ENCODE results near the gene SCUBE2. TPM values are rescaled to one million over a fixed set of nuclear protein-coding genes. Genes with fewer than 3 reads are reported as not detected.

Gene SCUBE2
- total RNA-seq, 2 donors from 2014 or later: 6.6 to 40.0 TPM

GRCh38 chr11:9075556-9075955 is 15.8 kb downstream of the SCUBE2 start:
- H3K9me3 ChIP-seq: no peaks in the 10 kb centered on the region
- peaks cover 4% of the 10 kb centered on the region for H3K4me1 ChIP-seq
- intact Hi-C loops (cut with DNase I): no loop called here
- ATAC-seq (no peak), DNase-seq (no peak)
- H3K27ac ChIP-seq: no peak overlapping the region
- no peaks in the 10 kb centered on the region for H3K36me3 ChIP-seq (replicated peaks in 1 of 2; ENCODE audit: insufficient read depth in 1 of 2, low read depth in 2 of 2)
- TF ChIP-seq POLR2A (IDR thresholded peaks at IDR 0.05): no peak
- TF ChIP-seq CTCF (IDR thresholded peaks at IDR 0.05): no peak
- H3K27me3 ChIP-seq: no peaks in the 10 kb centered on the region
- no peak overlapping the region for H3K4me3 ChIP-seq
- whole genome bisulfite sequencing, 2 donors: 55 to 82% methylated on average over 4 of the region's 4 CpGs

GRCh38 chr11:9074338-9075029 is 16.9 kb downstream of the SCUBE2 start:
- TF ChIP-seq POLR2A (IDR thresholded peaks at IDR 0.05): no peak
- no peak for TF ChIP-seq CTCF (IDR thresholded peaks at IDR 0.05)
- H3K27me3 ChIP-seq: no peaks in the 10 kb centered on the region
- no peak for ATAC-seq
- H3K9me3 ChIP-seq: no peaks in the 10 kb centered on the region
- H3K4me1 ChIP-seq: peaks cover 13% of the 10 kb centered on the region
- no peak overlapping the region for H3K4me3 ChIP-seq
- DNase-seq: no peak
- H3K36me3 ChIP-seq (replicated peaks in 1 of 2; ENCODE audit: insufficient read depth in 1 of 2, low read depth in 2 of 2): no peaks in the 10 kb centered on the region
- intact Hi-C loops (cut with DNase I): no loop called here
- 82 to 85% methylated on average over 12 to 15 of the region's 15 CpGs for WGBS, 2 donors
- no peak overlapping the region for H3K27ac ChIP-seq

- Histone ChIP-seq H3K4me3 (no peak overlapping the region), H3K36me3 (replicated peaks in 1 of 2; ENCODE audit: insufficient read depth in 1 of 2, low read depth in 2 of 2) (no peaks in the 10 kb centered on the region), H3K9me3 (no peaks in the 10 kb centered on the region), H3K4me1 (peaks cover 13% of the 10 kb centered on the region), H3K27me3 (no peaks in the 10 kb centered on the region), H3K27ac (no peak overlapping the region)
- DNase-seq: no peak
- intact Hi-C loops (cut with DNase I): no loop called here
- no peak for ATAC-seq
- WGBS, 2 donors: 88 to 94% methylated on average over 6 of the region's 6 CpGs
- TF ChIP-seq POLR2A (IDR thresholded peaks at IDR 0.05) (no peak), CTCF (IDR thresholded peaks at IDR 0.05) (no peak)
These were observed 17.8 kb downstream of the SCUBE2 start for GRCh38 chr11:9073466-9074225.

GRCh38 chr11:9072626-9073176 is 18.7 kb downstream of the SCUBE2 start:
- no peaks in the 10 kb centered on the region for H3K36me3 ChIP-seq (replicated peaks in 1 of 2; ENCODE audit: insufficient read depth in 1 of 2, low read depth in 2 of 2)
- H3K9me3 ChIP-seq: no peaks in the 10 kb centered on the region
- no peak overlapping the region for H3K27ac ChIP-seq
- peaks cover 13% of the 10 kb centered on the region for H3K4me1 ChIP-seq
- H3K27me3 ChIP-seq: no peaks in the 10 kb centered on the region
- intact Hi-C loops (cut with DNase I): no loop called here
- DNase-seq: no peak
- no peak for ATAC-seq
- 76 to 84% methylated on average over 7 of the region's 7 CpGs for WGBS, 2 donors
- no peak for TF ChIP-seq POLR2A (IDR thresholded peaks at IDR 0.05)
- no peak for TF ChIP-seq CTCF (IDR thresholded peaks at IDR 0.05)
- no peak overlapping the region for H3K4me3 ChIP-seq

Data from body of pancreas (tissue), 4 donors.